Measurements from ENCODE around the gene BLVRB.

- no peak for TF ChIP-seq CTCF (conservative IDR thresholded peaks at IDR 0.05; ENCODE audit: low read depth, low read length)
- TF ChIP-seq EZH2 (IDR thresholded peaks at IDR 0.05; ENCODE audit: low read length, unreplicated experiment) = no peak
- no peak for TF ChIP-seq EZH2phosphoT487 (IDR thresholded peaks at IDR 0.05; ENCODE audit: borderline replicate concordance, low read length)
Measured at GRCh38 chr19:40510526-40511115, 45.1 kb upstream of the BLVRB start.

Measured in PC-3 (cell line).